Loucy (cell line): ENCODE data around the gene SNX5.

ENCODE experiments used
- CTCF ChIP-seq: fragments of 200-600 bp; sonication (generic); conservative IDR thresholded peaks from 2 replicates; pipeline ENCODE4 v1.5.1; 2014; ENCODE audit warnings: mild to moderate bottlenecking, antibody characterized with exemption, low read length
- EZH2phosphoT487 ChIP-seq: fragments of 200-600 bp; IDR thresholded peaks from 2 replicates; pipeline ENCODE4 v1.6.1; 2018; ENCODE audit warnings: antibody characterized with exemption, mild to moderate bottlenecking, moderate library complexity, borderline replicate concordance

- TF ChIP-seq CTCF (no peak), EZH2phosphoT487 (no peak)
Observed at GRCh38 chr20:17932396-17932795, 36.2 kb downstream of the SNX5 start.
